SK-MEL-5 (cell line): ENCODE data around the gene SYNM. TPM values are rescaled to one million over a fixed set of nuclear protein-coding genes. Genes with fewer than 3 reads are reported as not detected.
"Not testable (repeated sequence)": the region's sequence is repeated elsewhere in the genome, so short reads cannot be mapped to it uniquely, and the experiment has no call there.

Experiments
- DNase-seq: peaks from one replicate; pipeline ENCODE4 v3.0.0-alpha.2; 2016; ENCODE audit warnings: low read depth, low spot score
- in situ Hi-C: cut with HindIII; loops from 2 replicates; pipeline ENCODE4 v1.10.0; 2016; ENCODE audit warnings: low sequenced_read_pairs, high pct_unique_total_duplicates, low pct_unique_long_range_greater_than_20kb
- polyA plus RNA-seq, 2 experiments: library from polyadenylated mRNA; depleted of rRNA; stranded (reverse); fragments of >200 nt; gene quantifications; 2 replicates each; pipeline ENCODE4 v1.2.3, GENCODE V29; 2015
- total RNA-seq: library from RNA; depleted of rRNA; stranded (reverse); fragments of >200 nt; shearing (Covaris generic); gene quantifications from 2 replicates; pipeline ENCODE4 v1.2.3, GENCODE V29; 2014; rRNA removed

Gene SYNM
- 20.3 and 25.9 TPM in 2 replicates for total RNA-seq
- 23.1 and 28.7 TPM in 2 replicates for polyA plus RNA-seq (2015; cell fraction: cytosol; rRNA removed)
- polyA plus RNA-seq (2015; cell fraction: nucleus; rRNA removed) = 68.4 and 103 TPM in 2 replicates

- peak; percentile 78 for DNase-seq
- in situ Hi-C loops = loop anchor here (10.0 kb wide), 1 partner anchor 100 kb away; no protein-coding TSS in a partner anchor
These were observed at the start of gene SYNM for GRCh38 chr15:99104788-99105513. TSS of gene SYNM (plus strand) at chr15:99105080. CDS start at chr15:99105200, 120 bp downstream.

GRCh38 chr15:99055555-99056134 is 49.2 kb upstream of the SYNM start:
- in situ Hi-C loops = no loop called here
- no peak for DNase-seq

GRCh38 chr15:99057020-99057419 is 47.9 kb upstream of the SYNM start:
- in situ Hi-C loops = no loop called here
- DNase-seq = no peak

- no peak for DNase-seq
- in situ Hi-C loops = no loop called here
These were observed 47.0 kb upstream of the SYNM start for GRCh38 chr15:99057697-99058420.

- DNase-seq = no peak
- in situ Hi-C loops = no loop called here
These were observed 46.4 kb upstream of the SYNM start for GRCh38 chr15:99058421-99058870.

- peak; percentile 71 for DNase-seq
- in situ Hi-C loops = no loop called here
These were observed 45.6 kb upstream of the SYNM start for GRCh38 chr15:99059010-99059981.

- not testable (repeated sequence) for DNase-seq
These were observed 44.7 kb upstream of the SYNM start for GRCh38 chr15:99060186-99060585.

GRCh38 chr15:99062226-99062625 is 42.7 kb upstream of the SYNM start:
- no peak for DNase-seq
- in situ Hi-C loops = no loop called here

More at GRCh38 chr15:99060186-99060585, 44.7 kb upstream of the SYNM start:
- in situ Hi-C loops = not testable (repeated sequence)

- in situ Hi-C loops = no loop called here
- DNase-seq = no peak
These were observed 36.7 kb upstream of the SYNM start for GRCh38 chr15:99068186-99068585.

- no peak for DNase-seq
- in situ Hi-C loops = no loop called here
These were observed 34.7 kb upstream of the SYNM start for GRCh38 chr15:99070208-99070607.

- no peak for DNase-seq
- in situ Hi-C loops = no loop called here
These were observed 33.7 kb upstream of the SYNM start for GRCh38 chr15:99071091-99071680.

- in situ Hi-C loops = no loop called here
- DNase-seq = no peak
These were observed 31.7 kb upstream of the SYNM start for GRCh38 chr15:99073008-99073717.

- in situ Hi-C loops = no loop called here
These were observed 30.4 kb upstream of the SYNM start for GRCh38 chr15:99074446-99074845.

GRCh38 chr15:99075059-99075652 is 29.7 kb upstream of the SYNM start:
- in situ Hi-C loops, DNase-seq: not testable (repeated sequence)

More at GRCh38 chr15:99074446-99074845, 30.4 kb upstream of the SYNM start:
- DNase-seq = no peak

- in situ Hi-C loops = no loop called here
These were observed 28.8 kb upstream of the SYNM start for GRCh38 chr15:99076109-99076508.

More at GRCh38 chr15:99076109-99076508, 28.8 kb upstream of the SYNM start:
- no peak for DNase-seq
